Lower leg skin (tissue), 3 donors: Measurements from ENCODE around the gene FAH.

ENCODE experiments used
- CTCF ChIP-seq, 3 donors: fragments of 450-650 bp; IDR thresholded peaks; one replicate each; pipeline ENCODE4 v1.5.1; 2016; ENCODE audit warnings: antibody characterized with exemption in 3 of 3, mild to moderate bottlenecking in 3 of 3, moderate library complexity in 2 of 3
- POLR2A ChIP-seq, 2 donors: fragments of 450-650 bp; IDR thresholded peaks; one replicate each; pipeline ENCODE4 v1.6.1; 2016 to 2017; ENCODE audit warnings: antibody characterized with exemption in 2 of 2, mild to moderate bottlenecking in 1 of 2, moderate library complexity in 1 of 2

- TF ChIP-seq CTCF (IDR thresholded peaks at IDR 0.05) (no peak), POLR2A (IDR thresholded peaks at IDR 0.05) (no peak)
Observed at GRCh38 chr15:80231371-80231770, 78.6 kb downstream of the FAH start.
